Endothelial cell of umbilical vein (primary cell): Measurements from ENCODE around the gene CELA2B.

ENCODE experiments used
- EZH2 ChIP-seq: IDR thresholded peaks from 2 replicates; pipeline ENCODE4 v1.6.1; 2012; ENCODE audit warnings: borderline replicate concordance, low read depth, mild to moderate bottlenecking, moderate library complexity, low read length, inconsistent platforms; ENCODE audit not compliant: severe bottlenecking
- FOS ChIP-seq: IDR thresholded peaks from 2 replicates; pipeline ENCODE4 v1.6.1; 2011; ENCODE audit warnings: mild to moderate bottlenecking, low read length, moderate library complexity, borderline replicate concordance; ENCODE audit not compliant: insufficient read depth
- GATA2 ChIP-seq: IDR thresholded peaks from 2 replicates; pipeline ENCODE4 v1.7.0; 2011; ENCODE audit warnings: low read depth, mild to moderate bottlenecking, moderate library complexity, mixed read lengths, low read length; ENCODE audit not compliant: insufficient read length, insufficient read depth
- MYC ChIP-seq: IDR thresholded peaks from one replicate; pipeline ENCODE4 v1.6.1; 2011; ENCODE audit warnings: mild to moderate bottlenecking, low read depth, low read length
- POLR2A ChIP-seq: IDR thresholded peaks from 2 replicates; pipeline ENCODE4 v1.6.1; 2012; ENCODE audit warnings: low read depth, mild to moderate bottlenecking, control low read depth, low read length
- POLR2AphosphoS5 ChIP-seq: IDR thresholded peaks from 2 replicates; pipeline ENCODE4 v1.6.1; 2012; ENCODE audit warnings: low read depth, mild to moderate bottlenecking, control low read depth, low read length, moderate library complexity; ENCODE audit not compliant: insufficient read depth
- TF ChIP-seq, protein P1 (sequence below): IDR thresholded peaks from 2 replicates; pipeline ENCODE4 v1.6.1; 2011; ENCODE audit not compliant: insufficient read depth, insufficient read length
- TF ChIP-seq, protein P2 (sequence below), 2 donors: IDR thresholded peaks; 1 replicate in 1 of 2; 2 replicates in 1 of 2; pipeline ENCODE4 v1.5.1; 2011; ENCODE audit warnings: low read length in 2 of 2, mild to moderate bottlenecking in 2 of 2, moderate library complexity in 2 of 2, control low read depth in 1 of 2, inconsistent platforms in 1 of 2, low read depth in 1 of 2; ENCODE audit not compliant: insufficient read depth in 1 of 2; ENCODE audit errors: extremely low read depth in 1 of 2

DNA sequence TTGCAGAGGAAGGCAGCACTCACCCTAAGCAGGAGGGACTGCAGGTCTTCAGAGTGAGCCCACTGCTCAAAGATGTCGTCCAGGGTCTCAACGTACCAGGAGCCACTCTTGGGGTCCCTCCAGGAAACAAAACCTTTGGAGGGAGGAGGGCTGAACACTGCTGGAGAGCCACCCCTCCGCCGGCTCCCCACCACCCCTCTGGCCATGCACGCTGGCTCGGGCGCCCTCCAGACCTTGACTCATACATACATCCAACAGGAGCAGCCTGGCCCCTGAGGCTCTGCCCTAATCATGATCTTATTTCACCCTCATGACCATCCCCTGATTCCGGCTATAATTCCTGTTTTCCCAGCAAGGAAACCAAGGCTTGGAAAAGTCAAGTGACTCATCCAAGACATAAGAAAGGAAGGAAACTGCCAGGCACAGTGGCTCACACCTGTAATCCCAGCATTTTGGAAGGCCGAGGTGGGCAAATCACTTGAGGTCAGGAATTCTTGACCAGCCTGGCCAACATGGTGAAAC is 18.0 kb downstream of the CELA2B start:
- TF ChIP-seq, protein P1, sequence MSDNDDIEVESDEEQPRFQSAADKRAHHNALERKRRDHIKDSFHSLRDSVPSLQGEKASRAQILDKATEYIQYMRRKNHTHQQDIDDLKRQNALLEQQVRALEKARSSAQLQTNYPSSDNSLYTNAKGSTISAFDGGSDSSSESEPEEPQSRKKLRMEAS: no peak
- TF ChIP-seq, protein P2, sequence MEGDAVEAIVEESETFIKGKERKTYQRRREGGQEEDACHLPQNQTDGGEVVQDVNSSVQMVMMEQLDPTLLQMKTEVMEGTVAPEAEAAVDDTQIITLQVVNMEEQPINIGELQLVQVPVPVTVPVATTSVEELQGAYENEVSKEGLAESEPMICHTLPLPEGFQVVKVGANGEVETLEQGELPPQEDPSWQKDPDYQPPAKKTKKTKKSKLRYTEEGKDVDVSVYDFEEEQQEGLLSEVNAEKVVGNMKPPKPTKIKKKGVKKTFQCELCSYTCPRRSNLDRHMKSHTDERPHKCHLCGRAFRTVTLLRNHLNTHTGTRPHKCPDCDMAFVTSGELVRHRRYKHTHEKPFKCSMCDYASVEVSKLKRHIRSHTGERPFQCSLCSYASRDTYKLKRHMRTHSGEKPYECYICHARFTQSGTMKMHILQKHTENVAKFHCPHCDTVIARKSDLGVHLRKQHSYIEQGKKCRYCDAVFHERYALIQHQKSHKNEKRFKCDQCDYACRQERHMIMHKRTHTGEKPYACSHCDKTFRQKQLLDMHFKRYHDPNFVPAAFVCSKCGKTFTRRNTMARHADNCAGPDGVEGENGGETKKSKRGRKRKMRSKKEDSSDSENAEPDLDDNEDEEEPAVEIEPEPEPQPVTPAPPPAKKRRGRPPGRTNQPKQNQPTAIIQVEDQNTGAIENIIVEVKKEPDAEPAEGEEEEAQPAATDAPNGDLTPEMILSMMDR (IDR thresholded peaks at IDR 0.05; ENCODE audit: extremely low read depth in 1 of 2, insufficient read depth in 1 of 2, low read depth in 1 of 2, low read length in 2 of 2): no peak
- TF ChIP-seq POLR2A: no peak
- TF ChIP-seq POLR2AphosphoS5: no peak
- no peak for TF ChIP-seq EZH2
- TF ChIP-seq FOS: no peak
- TF ChIP-seq GATA2: no peak
- no peak for TF ChIP-seq MYC
